ENCODE results near the gene RER1.

RER1 gene, protein sequence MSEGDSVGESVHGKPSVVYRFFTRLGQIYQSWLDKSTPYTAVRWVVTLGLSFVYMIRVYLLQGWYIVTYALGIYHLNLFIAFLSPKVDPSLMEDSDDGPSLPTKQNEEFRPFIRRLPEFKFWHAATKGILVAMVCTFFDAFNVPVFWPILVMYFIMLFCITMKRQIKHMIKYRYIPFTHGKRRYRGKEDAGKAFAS

GRCh38 chr1:2391041-2391930, at the start of gene RER1, which contains the start of gene MORN1:
Gene RER1, plus strand, starts transcription at chr1:2391841. Its CDS starts 3,950 bp downstream, at chr1:2395791.
Gene MORN1, minus strand, starts transcription at chr1:2391554. Its CDS starts 21 bp downstream, at chr1:2391533.
- DNase-seq, result peak; percentile 98

GRCh38 chr1:2342384-2343022, 49.1 kb upstream of the RER1 start:
- no peak for DNase-seq

GRCh38 chr1:2343023-2343935, 48.4 kb upstream of the RER1 start:
- no peak for DNase-seq

DNA sequence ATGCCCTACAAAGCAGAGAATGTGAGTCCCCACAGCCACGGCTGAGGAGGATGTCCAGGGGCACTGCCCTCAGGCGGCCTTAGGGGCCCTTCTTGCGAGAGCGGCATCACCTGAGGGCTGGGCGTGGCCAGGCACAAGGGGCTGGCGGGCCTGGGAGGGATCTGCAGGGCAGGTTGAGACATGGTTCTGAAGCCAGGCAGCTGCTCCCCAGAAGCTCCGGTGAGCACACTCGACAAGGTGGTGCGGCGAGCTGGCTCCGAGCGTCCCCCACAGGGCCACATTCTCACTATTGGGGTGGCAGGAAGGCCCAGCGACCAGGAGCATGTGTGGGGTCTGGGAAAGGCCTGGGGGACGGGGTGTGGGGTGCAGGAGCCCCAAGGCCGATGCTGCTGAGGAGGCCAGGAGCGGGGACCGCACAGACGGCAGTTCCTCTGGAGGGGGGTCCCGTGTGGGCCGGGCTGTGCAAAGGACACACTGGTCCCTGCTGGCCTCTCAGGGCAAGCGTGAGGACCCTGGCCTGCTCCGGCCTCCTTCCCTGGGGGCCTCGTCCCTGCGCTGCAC, 47.4 kb upstream of the RER1 start:
- no peak for DNase-seq

DNA sequence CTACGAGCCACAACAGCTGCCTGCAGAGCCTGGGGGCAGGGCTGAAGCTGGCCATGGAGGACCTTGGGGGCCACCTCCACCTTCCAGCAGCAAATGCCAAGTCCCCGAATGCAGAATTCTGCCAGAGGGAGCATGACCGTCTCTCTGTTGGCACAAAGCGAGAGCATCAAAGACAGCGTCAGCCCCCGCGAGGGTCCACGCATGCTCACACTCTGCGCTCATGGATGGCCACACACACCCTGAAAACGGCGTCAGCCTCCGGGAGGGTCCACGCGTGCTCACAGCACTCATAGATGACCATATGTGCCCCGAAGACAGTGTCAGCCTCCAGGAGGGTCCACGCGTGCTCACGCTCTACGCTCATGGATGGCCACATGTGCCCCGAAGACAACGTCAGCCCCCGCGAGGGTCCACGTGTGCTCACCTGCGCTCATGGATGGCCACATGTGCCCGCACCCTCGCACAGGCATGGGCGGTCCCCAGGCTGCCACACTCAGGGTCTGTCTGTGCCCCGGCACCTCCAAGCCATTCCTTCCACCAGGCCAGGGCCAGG, 46.8 kb upstream of the RER1 start:
- DNase-seq, result no peak

DNA sequence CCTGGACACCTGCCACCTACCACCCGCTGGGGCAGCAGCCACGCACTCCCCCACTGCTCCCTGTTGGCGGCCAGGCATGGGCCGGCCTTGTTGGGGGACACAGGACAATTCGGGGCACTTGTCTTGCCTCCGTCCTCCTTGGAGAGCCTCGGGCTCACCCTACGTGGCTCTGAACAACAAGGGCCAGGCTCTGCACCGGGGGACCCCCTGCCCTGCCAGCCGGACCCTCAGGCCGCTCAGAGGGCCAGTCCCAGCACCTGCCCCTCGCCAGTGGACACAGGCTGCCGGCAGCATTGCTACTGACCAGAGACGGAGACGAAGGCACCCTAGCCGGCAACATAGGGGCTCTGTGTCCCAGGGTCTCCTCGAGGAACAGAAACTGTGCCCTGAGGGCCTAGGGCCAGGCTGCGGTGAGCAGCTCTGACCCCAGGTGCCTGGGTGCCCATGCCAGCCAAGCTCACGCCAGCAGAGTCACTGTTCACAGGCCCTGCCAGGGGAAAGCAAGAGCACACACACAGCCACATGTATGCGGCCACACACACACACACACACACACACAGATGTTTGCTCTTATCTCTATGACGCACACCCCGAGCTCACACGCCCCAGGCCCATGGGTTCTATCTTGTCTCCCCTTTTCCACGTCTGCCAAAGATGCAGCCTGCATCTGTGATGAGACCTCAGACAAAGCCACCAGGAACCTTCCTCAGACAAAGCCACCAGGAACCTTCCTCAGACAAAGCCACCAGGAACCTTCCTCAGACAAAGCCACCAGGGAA, 46.2 kb upstream of the RER1 start:
- DNase-seq, result no peak

- no peak for DNase-seq
Observed at GRCh38 chr1:2346691-2347408, 44.8 kb upstream of the RER1 start.

DNA sequence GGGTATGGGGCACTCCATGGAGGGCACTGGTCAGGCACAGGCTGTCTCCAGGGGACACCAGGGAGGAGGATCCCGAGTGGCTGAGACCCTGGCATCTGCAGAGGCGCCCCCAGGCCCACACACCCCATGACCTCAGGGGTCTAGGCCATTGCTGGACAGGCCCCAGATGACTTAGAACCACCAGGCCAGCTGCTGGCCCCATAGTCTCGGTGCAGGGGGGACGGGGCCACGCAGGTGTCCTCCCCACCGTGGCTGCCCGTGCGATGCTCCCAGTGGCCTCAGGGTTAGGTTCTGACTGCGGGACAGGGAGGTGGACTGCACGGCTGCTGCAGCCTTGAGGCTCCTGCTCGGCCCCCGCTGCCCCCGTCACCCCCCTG, 44.2 kb upstream of the RER1 start:
- no peak for DNase-seq

GRCh38 chr1:2347896-2348295, 43.7 kb upstream of the RER1 start:
- DNase-seq, result no peak

DNA sequence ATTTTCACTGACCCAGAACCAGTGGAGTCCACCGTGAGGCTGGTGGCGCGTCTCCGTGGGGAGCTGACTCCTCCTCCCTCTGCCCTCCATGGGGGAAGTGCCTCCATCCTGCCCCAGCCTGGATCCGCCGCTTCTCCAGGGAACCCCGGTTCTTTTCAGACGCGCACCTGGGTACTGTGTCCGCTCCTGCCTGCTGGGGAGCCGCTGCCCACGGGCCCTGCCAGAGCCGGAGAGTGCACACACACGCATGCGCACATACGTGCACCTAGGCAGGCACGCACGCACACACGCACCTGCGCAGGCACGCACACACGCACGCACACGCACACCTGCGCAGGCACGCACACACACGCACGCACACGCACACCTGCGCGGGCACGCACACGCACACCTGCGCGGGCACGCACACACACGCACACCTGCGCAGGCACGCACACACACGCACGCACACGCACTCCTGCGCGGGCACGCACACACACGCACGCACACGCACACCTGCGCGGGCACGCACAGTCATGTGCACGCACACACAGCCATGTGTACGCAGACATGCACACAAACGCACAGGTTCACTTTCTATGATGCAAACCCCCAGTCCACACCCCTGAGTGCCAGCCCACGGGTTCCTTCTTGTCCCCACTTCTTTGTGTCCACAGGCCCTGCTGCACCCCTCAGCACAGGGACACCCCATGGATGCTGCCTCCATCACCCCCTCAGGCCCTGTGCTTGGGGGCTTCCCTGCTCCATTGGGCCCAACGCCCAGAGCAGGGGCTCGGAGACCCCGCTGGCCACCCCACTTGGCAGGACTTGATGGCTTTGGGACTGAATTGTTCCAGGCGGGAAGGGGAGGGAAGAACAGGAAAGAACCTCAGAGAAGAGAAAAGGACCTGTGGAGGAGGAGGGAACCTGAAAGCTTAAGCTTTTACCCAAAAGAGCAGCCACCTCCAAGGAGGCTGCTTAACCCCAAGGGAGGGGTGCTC, 43.0 kb upstream of the RER1 start:
- no peak for DNase-seq

DNA sequence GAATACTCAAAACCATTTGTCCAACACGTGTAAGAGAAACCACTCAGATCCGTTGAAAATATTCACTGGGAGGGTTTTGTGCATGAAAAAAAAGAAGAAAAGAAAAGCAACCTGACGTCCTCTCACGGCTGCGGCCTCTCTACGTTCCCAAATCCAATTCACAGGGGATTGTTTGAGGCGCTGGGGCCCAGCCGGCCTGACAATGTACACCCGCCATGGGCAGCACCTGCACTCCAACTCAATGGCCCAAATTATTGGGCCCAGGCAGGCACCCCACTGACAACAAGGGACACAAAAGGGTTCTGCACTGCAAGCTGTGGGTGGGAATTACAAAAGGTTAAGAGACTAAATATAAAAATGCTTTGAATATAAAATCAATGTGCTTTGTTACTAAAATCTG, 41.8 kb upstream of the RER1 start:
- DNase-seq, result no peak

DNA sequence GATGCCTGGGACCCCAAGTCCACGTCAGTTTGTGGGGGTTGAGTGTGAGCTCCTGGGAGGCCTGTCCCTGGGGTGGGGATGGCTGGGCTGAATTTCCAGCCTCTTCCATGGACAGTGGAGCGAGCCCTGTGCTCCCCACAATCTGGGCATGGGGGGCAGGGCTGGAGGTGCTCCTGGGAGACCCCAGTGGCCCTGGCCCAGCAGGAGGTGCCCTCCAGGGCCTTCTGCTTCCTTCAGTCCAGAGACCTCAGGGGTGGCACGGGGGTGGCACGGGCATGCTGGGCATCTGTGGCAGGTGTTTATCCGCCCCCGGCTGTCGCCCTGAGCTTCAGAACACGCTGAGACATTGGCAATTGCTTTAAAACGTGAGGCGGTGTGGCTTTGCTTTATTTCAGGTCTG, 41.1 kb upstream of the RER1 start:
- DNase-seq, result no peak

- no peak for DNase-seq
Observed at GRCh38 chr1:2350911-2351655, 40.6 kb upstream of the RER1 start.

DNA sequence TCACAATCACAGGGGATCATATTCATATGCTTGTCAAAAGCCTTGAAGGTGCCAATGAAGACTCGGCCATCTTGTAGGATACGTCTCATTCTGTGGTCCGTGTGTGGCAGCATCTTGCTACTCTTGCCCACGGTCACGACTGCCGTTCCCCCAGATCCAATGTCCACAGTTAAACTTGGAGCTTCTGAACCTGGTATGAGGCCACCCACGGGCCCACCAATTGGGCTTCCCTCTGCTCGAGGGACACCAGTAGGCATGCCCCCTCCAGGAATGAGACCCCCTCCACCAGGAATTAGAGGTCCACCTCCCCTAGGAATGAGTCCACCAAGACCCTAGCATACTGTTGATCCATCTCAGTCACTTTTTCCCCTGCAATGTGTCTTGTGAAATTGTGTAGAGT, 39.9 kb upstream of the RER1 start:
- DNase-seq, result no peak

DNA sequence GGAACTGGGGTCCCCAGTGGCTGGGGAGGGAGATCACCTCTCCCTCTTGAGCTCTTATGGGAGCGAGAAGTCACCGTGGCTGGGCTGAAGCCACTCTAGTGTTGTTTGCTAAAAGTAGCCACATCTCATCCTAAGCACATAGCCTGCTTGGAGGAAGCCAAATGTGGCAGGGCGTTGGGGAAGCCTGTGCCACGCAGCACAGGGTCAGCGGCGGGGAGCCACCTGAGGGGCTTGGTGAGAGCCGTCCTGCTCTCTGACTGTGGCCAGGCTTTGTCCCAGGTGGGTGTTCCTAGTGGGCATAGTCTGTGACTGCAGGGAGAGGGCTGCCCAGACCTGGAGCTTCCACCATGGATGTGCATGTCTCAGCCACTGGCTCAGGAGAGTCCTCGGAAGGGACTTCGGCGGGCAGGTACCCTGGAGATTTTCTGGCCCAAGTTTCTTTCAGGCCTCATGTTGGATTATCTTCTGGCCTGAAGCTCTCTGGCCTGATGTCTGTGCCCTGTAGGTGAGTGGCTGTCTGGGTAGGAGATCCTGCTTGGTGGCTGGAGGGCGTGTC, 39.2 kb upstream of the RER1 start:
- DNase-seq, result no peak

- no peak for DNase-seq
Observed at GRCh38 chr1:2352897-2353550, 38.6 kb upstream of the RER1 start.

GRCh38 chr1:2353551-2354438, 37.8 kb upstream of the RER1 start:
- no peak for DNase-seq

Measured in MV-4-11 (cell line).